Left renal cortex interstitium (tissue), 4 donors: ENCODE results near the gene DISC1. TPM values are rescaled to one million over a fixed set of nuclear protein-coding genes. Genes with fewer than 3 reads are reported as not detected.
"Not testable (repeated sequence)": the region's sequence is repeated elsewhere in the genome, so short reads cannot be mapped to it uniquely, and the experiment has no call there.

Source experiments
- DNase-seq, 4 donors: peaks; one replicate each; pipeline ENCODE4 v3.0.0-alpha.2; 2013; ENCODE audit warnings: low read depth in 4 of 4, low spot score in 2 of 4, missing footprints in 1 of 4
- polyA plus RNA-seq, 4 donors: library from polyadenylated mRNA; unstranded; fragments of 120-200 nt; gene quantifications; one replicate each; pipeline ENCODE4 v1.2.1, GENCODE V29; 2013; ENCODE audit not compliant: insufficient read length in 4 of 4

The DISC1 gene
- polyA plus RNA-seq, 4 donors, result 5.3 to 6.6 (median 5.6) TPM

GRCh38 chr1:231871878-231872277 lies 245.3 kb downstream of the DISC1 start:
- DNase-seq, result no peak

- DNase-seq, result no peak
Measured at GRCh38 chr1:231872461-231872910, 245.9 kb downstream of the DISC1 start.

- no peak for DNase-seq
Measured at GRCh38 chr1:231878737-231879136, 252.1 kb downstream of the DISC1 start.

GRCh38 chr1:231879296-231879695 lies 252.7 kb downstream of the DISC1 start:
- no peak for DNase-seq

- DNase-seq, result no peak
Measured at GRCh38 chr1:231882333-231882732, 255.7 kb downstream of the DISC1 start.

- DNase-seq, result no peak
Measured at GRCh38 chr1:231882790-231883189, 256.2 kb downstream of the DISC1 start.

GRCh38 chr1:231883382-231883781 lies 256.8 kb downstream of the DISC1 start:
- no peak for DNase-seq

GRCh38 chr1:231885209-231885854 lies 258.7 kb downstream of the DISC1 start:
- DNase-seq, result no peak

- no peak for DNase-seq
Measured at GRCh38 chr1:231887166-231887565, 260.6 kb downstream of the DISC1 start.

- no peak for DNase-seq
Measured at GRCh38 chr1:231887866-231888265, 261.3 kb downstream of the DISC1 start.

GRCh38 chr1:231890791-231891190 lies 264.2 kb downstream of the DISC1 start:
- DNase-seq, result no peak

GRCh38 chr1:231893400-231894102 lies 267.0 kb downstream of the DISC1 start:
- DNase-seq, result no peak

GRCh38 chr1:231896806-231897205 lies 270.2 kb downstream of the DISC1 start:
- DNase-seq, result no peak

GRCh38 chr1:231899046-231899445 lies 272.5 kb downstream of the DISC1 start:
- DNase-seq, result no peak

- DNase-seq, result no peak
Measured at GRCh38 chr1:231899713-231900435, 273.3 kb downstream of the DISC1 start.

GRCh38 chr1:231903586-231904081 lies 277.0 kb downstream of the DISC1 start:
- no peak for DNase-seq

GRCh38 chr1:231907310-231907709 lies 280.7 kb downstream of the DISC1 start:
- DNase-seq, result not testable (repeated sequence)

GRCh38 chr1:231913493-231913892 lies 286.9 kb downstream of the DISC1 start:
- no peak for DNase-seq

- no peak for DNase-seq
Measured at GRCh38 chr1:231918239-231919015, 291.8 kb downstream of the DISC1 start.

GRCh38 chr1:231919239-231919885 lies 292.8 kb downstream of the DISC1 start:
- no peak for DNase-seq
